ENCODE results near the gene SLC13A4. TPM values are rescaled to one million over a fixed set of nuclear protein-coding genes. Genes with fewer than 3 reads are reported as not detected.

The SLC13A4 gene
- total RNA-seq, 4 donors from 2014 or later: not detected

DNA sequence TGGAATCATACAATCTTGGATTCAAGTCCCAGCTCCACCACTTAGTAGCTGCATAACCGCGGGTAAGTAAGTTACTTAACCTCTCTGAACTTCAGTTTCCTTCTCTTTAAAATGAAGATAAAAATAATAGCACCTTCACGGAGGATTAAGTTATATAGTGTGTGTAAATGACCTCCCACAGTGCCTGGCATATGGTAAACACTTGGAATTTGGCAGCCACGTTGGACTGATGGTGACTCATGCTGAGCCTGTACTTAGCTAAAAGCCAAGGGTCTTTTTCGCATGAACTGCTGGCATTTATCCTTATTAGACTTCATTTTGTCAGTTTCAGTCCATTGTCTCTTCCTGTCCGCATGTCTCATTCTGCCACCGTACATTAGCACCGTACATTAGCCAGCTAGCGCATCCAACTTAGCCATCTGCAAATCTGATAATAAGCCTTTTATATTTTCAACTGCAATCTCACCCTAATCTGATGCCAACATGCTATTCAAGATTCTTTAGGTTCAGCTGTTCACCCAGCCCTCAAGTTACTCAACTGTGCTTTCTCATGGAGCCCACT is 11.2 kb downstream of the SLC13A4 start:
- intact Hi-C loops (cut with DNase I): no loop called here
- H3K27me3 ChIP-seq: peaks cover 0 to 20% (median 0%) of the 10 kb centered on the region in 4 donors
- no peaks in the 10 kb centered on the region for H3K9me3 ChIP-seq
- peaks cover 0 to 4% (median 2%) of the 10 kb centered on the region in 4 donors for H3K4me1 ChIP-seq
- no peak for DNase-seq (ENCODE audit: extremely low spot score)
- H3K27ac ChIP-seq (replicated peaks in 1 of 4): no peak overlapping the region
- H3K36me3 ChIP-seq: no peaks in the 10 kb centered on the region
- WGBS: 49% methylated on average over 9 of the region's 9 CpGs
- H3K4me3 ChIP-seq: no peak overlapping the region
- TF ChIP-seq POLR2A (IDR thresholded peaks at IDR 0.05; ENCODE audit: low read depth) (no peak), POLR2AphosphoS5 (IDR thresholded peaks at IDR 0.05) (no peak), EP300 (IDR thresholded peaks at IDR 0.05) (no peak)
- TF ChIP-seq, protein P1, sequence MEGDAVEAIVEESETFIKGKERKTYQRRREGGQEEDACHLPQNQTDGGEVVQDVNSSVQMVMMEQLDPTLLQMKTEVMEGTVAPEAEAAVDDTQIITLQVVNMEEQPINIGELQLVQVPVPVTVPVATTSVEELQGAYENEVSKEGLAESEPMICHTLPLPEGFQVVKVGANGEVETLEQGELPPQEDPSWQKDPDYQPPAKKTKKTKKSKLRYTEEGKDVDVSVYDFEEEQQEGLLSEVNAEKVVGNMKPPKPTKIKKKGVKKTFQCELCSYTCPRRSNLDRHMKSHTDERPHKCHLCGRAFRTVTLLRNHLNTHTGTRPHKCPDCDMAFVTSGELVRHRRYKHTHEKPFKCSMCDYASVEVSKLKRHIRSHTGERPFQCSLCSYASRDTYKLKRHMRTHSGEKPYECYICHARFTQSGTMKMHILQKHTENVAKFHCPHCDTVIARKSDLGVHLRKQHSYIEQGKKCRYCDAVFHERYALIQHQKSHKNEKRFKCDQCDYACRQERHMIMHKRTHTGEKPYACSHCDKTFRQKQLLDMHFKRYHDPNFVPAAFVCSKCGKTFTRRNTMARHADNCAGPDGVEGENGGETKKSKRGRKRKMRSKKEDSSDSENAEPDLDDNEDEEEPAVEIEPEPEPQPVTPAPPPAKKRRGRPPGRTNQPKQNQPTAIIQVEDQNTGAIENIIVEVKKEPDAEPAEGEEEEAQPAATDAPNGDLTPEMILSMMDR (IDR thresholded peaks at IDR 0.05): no peak

DNA sequence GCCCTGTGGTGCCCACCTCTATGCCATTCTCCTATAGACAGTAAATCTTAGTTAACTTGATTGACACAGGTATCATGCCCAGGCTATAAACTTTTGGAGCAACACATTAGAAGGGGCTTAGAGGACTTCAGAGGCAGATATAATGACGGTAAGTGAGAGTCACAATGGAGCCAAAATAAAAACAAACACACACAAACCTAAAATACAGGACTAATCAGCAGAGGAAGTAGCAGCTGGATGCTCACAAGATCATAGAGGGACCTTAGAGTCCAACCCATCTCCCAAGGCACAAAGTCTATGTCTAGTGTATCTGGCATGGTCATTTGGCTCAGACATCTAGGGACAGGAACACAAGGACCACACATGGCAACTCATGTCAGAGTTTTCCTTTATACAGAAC is 12.3 kb downstream of the SLC13A4 start:
- intact Hi-C loops (cut with DNase I): no loop called here
- Histone ChIP-seq H3K36me3 (no peaks in the 10 kb centered on the region), H3K4me3 (no peak overlapping the region), H3K27ac (replicated peaks in 1 of 4) (no peak overlapping the region), H3K27me3 (peaks cover 0 to 14% (median 0%) of the 10 kb centered on the region in 4 donors), H3K9me3 (no peaks in the 10 kb centered on the region), H3K4me1 (peaks cover 0 to 10% (median 2%) of the 10 kb centered on the region in 4 donors)
- TF ChIP-seq, protein P1 (IDR thresholded peaks at IDR 0.05): no peak
- no peak for TF ChIP-seq POLR2AphosphoS5 (IDR thresholded peaks at IDR 0.05)
- no peak for TF ChIP-seq EP300 (IDR thresholded peaks at IDR 0.05)
- no peak for TF ChIP-seq POLR2A (IDR thresholded peaks at IDR 0.05; ENCODE audit: low read depth)
- DNase-seq (ENCODE audit: extremely low spot score): no peak
- 90% methylated on average over 1 of the region's 1 CpG for WGBS

DNA sequence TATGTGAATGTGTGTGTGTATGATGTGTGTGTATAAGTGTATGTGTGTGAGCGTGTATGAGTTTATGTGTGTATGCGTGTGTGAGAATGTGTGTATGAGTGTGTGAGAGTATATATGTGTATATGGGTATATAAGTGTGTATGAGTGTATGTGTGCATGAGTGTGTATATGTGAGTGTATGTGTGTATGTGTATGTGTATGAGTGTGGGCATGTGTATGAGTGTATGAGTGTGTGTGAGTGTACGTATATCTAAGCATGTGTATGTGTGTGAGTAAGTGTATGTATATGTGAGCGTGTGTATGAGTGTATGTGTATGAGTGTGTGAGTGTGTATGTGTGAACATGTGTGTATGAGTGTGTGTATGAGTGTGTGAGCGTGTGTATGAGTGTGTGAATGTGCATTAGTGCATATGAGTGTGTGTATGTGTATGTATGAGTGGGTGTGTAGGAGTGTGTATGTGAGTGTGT is 12.9 kb downstream of the SLC13A4 start:
- peaks cover 0 to 10% (median 2%) of the 10 kb centered on the region in 4 donors for H3K4me1 ChIP-seq
- 93% methylated on average over 5 of the region's 5 CpGs for WGBS
- DNase-seq (ENCODE audit: extremely low spot score): no peak

DNA sequence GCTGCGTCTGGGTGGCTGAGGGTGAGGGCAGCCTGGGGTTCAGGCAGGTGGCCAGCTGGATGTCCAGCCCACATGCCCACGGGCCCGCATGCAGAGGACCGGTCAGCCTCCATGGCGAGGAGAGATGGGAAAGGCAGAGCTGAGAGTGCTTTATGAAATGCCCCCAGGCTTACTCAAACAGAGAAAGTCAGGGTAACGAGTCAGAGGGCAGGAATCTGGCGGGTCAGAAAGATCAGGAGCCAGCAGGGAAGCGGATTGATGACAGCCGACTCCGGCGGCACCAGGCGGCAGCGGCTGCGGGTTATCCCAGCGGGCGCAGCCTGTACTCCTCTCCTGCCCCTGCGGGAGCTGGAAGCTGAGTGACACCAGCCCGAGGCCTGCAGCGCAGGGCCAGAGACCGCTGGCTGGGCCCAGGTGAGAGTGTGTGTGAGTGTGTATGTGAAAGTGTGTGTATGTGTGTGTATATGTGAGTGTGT is 13.4 kb downstream of the SLC13A4 start:
- Histone ChIP-seq H3K4me3 (no peak overlapping the region), H3K36me3 (no peaks in the 10 kb centered on the region), H3K4me1 (peaks cover 0 to 10% (median 2%) of the 10 kb centered on the region in 4 donors), H3K27ac (replicated peaks in 1 of 4) (no peak overlapping the region), H3K9me3 (no peaks in the 10 kb centered on the region), H3K27me3 (peaks cover 0 to 14% (median 0%) of the 10 kb centered on the region in 4 donors)
- WGBS: 69% methylated on average over 19 of the region's 20 CpGs
- intact Hi-C loops (cut with DNase I): no loop called here
- TF ChIP-seq EP300 (IDR thresholded peaks at IDR 0.05) (no peak), POLR2A (IDR thresholded peaks at IDR 0.05; ENCODE audit: low read depth) (no peak), POLR2AphosphoS5 (IDR thresholded peaks at IDR 0.05) (no peak)
- TF ChIP-seq, protein P1 (IDR thresholded peaks at IDR 0.05): no peak
- DNase-seq (ENCODE audit: extremely low spot score): no peak

More for the DNA sequence above, 12.9 kb downstream of the SLC13A4 start:
- TF ChIP-seq POLR2A (IDR thresholded peaks at IDR 0.05; ENCODE audit: low read depth) (no peak), EP300 (IDR thresholded peaks at IDR 0.05) (no peak), POLR2AphosphoS5 (IDR thresholded peaks at IDR 0.05) (no peak)
- TF ChIP-seq, protein P1 (IDR thresholded peaks at IDR 0.05): no peak
- intact Hi-C loops (cut with DNase I): no loop called here
- Histone ChIP-seq H3K9me3 (no peaks in the 10 kb centered on the region), H3K4me3 (no peak overlapping the region), H3K27ac (replicated peaks in 1 of 4) (no peak overlapping the region), H3K27me3 (peaks cover 0 to 14% (median 0%) of the 10 kb centered on the region in 4 donors), H3K36me3 (no peaks in the 10 kb centered on the region)

All from esophagus muscularis mucosa (tissue), 4 donors.